HG03097 (cell line): ENCODE data around the gene CERT1.
"Not testable (repeated sequence)": the region's sequence is repeated elsewhere in the genome, so short reads cannot be mapped to it uniquely, and the experiment has no call there.

Experiments used
- ATAC-seq: cut with Tn5 transposase; IDR thresholded peaks from one replicate; pipeline ENCODE4 v1.9.1; 2021; ENCODE audit not compliant: unreplicated experiment, low FRiP score

Gene CERT1, protein sequence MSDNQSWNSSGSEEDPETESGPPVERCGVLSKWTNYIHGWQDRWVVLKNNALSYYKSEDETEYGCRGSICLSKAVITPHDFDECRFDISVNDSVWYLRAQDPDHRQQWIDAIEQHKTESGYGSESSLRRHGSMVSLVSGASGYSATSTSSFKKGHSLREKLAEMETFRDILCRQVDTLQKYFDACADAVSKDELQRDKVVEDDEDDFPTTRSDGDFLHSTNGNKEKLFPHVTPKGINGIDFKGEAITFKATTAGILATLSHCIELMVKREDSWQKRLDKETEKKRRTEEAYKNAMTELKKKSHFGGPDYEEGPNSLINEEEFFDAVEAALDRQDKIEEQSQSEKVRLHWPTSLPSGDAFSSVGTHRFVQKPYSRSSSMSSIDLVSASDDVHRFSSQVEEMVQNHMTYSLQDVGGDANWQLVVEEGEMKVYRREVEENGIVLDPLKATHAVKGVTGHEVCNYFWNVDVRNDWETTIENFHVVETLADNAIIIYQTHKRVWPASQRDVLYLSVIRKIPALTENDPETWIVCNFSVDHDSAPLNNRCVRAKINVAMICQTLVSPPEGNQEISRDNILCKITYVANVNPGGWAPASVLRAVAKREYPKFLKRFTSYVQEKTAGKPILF

DNA sequence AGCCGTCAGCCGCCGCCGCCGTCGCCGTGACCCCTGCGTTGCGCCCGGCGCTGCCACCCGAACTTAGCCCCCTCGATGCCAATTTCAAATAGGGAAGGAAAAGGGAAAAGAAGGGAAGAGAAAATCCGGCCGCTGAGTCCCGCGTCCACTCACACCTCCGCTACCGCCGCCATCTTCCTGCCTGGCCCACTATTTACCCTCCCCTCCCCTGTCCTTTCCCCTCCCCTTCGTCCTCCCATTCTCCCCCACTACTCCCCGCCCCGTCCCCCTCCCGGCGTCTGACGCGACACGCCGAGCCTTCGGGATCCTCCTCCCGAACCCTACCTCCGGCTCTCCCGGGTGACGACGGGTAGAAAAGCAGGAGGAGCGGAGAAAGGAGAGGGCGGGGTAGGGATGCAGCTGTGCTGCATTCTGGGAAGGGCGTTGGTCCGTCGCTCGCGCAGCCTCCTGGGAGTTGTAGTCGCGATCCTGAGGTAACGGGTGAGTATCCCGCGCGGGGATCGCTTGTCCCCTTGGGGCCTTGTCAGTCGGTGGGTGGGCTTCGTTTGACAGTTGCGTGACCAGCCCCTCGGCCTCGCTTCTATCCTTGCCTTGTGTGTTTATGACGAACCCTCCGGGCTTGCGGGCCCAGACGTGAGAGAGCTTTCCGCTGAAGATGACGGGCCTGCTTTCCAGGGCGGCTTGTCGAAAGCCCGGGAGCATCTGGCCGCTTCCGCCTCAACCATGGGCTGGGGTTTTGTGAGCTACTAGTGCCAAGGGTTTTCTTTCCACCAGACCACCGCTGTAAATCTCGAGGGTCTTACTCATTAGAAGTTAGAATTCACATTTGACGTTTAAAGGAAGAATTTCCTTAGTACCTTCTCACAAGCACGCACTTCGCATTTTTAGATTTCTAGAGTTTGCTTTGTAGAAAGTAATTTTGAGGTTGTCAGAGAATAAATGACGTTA, at the start of gene CERT1, which contains the start of gene POLK:
CERT1 (minus strand) TSS at position 195 of the 948 bp plus-strand sequence. CDS start 422 bp downstream, outside the sequence.
POLK (plus strand) TSS at position 457 of the 948 bp plus-strand sequence.
- peak; percentile 92 for ATAC-seq

DNA sequence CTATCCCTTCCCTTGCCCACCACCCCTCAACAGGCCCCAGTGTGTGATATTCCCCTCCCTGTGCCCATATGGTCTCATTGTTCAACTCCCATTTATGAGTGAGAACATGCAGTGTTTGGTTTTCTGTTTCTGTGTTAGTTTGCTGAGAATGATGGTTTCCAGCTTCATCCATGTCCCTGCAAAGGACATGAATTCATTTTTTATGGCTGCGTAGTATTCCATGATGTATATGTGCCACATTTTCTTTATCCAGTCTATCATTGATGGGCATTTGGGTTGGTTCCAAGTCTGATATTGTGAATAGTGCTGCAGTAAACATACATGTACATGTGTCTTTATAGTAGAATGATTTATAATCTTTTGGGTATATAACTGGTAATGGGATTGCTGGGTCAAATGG, 49.2 kb upstream of the CERT1 start:
- not testable (repeated sequence) for ATAC-seq

DNA sequence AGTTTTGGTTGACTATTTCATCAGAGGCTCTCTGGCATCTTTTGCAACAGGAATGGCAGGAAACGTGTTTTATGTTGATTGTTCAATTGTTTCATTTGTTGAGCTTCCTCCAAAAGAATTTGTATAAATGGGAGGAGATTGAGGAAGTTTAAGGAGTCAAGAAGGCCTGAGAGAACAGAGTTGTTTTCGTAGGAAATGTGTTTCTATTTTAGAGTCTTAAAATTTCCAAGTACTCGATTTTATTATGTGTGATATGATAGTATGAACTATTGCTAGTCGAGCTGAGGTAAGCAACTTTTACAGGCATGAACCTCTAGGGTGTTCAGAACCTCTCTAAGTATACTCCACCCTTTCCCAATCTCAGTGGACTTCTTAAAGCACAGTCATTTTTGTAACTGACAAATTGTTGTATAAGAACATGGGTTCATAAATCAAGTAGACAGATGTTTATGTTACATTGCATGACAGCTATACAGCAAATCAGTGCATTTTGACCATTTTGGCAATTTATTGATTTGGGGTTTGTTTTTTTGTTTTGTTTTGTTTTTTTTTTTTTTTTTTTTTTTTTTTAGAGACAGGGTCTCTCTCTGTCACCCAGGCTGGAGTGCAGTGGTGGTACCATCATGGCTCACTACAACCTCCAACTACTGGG, 47.7 kb upstream of the CERT1 start:
- no peak for ATAC-seq

DNA sequence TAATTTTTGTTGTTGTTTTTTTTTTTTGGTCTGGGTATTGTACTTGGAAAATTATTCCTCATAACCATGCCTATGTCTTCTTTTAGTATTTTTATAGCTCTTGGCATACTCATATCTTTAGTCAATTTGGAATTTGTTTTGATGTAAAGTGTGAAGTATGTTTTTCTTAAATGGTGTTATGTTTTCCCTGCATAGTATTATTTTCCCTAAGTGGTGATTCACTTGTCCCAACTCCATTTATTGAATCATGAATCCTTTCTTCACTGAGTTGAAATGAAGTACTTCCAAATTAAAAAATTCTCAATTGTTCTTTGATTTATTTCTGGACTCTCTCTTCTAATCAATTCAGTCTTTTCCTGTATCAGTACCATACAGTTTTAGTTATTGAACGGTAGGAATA, 46.8 kb upstream of the CERT1 start:
- no peak for ATAC-seq

DNA sequence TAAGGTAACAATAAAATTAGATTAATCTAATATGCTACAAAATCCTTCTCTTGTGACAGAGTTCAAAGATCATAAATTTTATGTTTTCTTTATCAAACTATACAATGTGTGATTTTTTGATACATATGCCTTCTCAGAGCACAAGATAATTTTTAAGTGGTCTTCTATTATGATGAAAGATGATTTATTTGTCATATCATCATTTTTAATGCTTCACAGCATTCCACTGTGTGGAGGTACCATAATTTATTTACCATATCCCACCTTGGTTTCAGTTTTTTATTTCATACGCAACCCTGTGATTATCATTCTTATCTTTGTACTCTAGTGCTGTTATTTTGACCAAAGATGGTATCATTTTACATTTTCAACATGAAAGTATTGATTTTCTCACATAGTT, 41.9 kb upstream of the CERT1 start:
- no peak for ATAC-seq

DNA sequence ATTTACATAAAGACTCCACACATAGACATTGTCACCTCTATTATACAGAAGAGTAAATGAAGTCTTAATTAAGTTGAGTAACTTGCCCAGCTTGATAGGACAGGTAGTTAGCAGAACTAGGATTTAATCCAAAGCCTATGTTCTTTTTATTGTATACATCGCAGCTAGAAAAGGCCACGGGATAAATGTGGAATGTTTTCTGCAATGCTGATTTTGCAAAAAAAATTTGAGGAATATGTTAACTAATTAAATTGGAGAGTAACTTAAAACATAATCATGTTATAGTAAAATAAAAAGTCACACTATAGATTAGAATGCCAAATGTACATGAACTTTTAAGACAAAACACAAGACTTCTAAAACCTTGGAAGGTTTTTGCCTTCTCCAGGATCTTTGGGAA, 41.3 kb upstream of the CERT1 start:
- ATAC-seq, result no peak

DNA sequence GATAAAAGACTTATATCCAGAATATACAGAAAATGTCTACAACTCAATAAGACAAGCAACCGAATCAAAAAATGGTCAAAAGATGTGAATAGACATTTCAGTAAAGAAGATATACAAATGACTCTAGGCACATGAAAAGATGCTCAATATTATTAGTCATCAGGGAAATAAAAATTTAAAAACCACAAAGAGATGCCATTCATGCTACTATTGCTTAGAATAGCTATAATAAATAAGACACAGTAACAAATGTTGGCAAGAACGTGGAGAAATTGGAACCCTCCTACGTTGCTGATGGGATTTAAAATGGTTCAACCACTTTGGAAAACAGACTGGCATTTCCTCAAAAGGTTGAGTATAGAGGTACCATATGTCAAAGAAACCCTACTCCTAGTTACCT, 40.0 kb upstream of the CERT1 start:
- no peak for ATAC-seq

DNA sequence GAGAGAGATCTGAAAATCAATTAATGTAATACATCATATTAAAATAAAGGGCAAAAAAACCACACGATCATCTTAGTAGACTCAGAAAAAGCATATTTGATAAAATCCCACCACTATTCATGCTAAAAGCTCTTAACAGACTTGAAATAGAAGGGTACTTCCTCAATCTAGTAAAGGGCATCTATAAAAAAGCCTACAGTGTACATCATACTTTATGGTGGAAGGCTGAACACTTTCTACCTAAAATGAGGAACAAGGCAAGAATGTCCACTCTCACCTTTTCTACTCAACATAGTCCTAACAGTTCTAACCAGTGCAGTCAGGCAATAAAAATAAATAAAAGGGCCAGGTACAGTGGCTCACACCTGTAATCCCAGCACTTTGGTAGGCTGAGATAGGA, 39.2 kb upstream of the CERT1 start:
- ATAC-seq, result no peak

DNA sequence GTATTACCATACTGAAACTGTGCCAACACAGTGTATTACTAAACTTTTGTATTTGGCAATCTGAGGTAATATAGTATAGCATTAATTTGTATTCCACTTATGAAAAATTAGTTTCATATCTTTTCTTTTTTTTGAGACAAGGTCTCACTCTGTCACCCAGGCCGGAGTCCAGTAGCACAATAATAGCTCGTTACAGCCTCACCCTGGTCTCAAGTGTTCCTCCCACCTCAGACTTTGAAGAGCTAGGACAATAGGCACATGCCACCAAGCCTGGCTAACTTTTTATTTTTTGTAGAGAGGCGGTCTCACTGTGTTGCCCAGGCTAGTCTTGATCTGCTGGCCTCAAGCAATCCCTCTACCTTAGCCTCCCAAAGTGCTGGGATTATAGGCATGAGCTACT, 36.4 kb upstream of the CERT1 start:
- no peak for ATAC-seq

DNA sequence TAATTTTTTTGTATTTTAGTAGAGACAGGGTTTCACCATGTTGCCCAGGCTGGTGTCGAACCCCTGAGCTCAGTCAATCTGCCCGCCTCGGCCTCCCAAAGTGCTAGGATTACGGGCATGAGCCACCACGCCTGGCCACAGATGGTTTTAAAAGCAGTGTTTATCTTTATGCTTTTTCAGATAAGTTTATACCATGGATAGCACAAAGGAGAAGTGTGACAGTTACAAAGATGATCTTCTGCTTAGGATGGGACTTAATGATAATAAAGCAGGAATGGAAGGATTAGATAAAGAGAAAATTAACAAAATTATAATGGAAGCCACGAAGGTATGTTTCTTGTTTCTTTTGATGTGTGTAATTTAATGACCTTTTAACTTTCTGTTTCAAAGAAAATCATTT, 35.4 kb upstream of the CERT1 start:
- ATAC-seq, result no peak

DNA sequence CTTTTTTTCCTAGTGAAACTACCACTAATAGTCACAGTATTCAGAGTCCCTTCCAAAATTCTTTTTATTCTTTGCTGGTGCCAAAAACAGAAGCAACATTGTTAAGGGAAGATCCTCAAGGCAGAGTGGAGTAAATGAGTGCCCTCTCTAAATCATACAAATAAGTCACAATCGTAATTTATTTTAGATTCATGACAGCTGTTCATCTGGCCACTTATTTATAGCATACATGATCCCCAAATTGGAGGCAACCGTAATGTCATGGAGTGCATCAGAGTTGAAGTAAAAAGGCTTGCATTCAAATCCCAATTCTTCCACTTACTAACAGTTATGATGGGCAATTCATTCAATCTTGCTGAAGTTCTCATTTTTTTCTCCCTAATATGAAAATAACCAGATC, 33.7 kb upstream of the CERT1 start:
- ATAC-seq, result no peak

DNA sequence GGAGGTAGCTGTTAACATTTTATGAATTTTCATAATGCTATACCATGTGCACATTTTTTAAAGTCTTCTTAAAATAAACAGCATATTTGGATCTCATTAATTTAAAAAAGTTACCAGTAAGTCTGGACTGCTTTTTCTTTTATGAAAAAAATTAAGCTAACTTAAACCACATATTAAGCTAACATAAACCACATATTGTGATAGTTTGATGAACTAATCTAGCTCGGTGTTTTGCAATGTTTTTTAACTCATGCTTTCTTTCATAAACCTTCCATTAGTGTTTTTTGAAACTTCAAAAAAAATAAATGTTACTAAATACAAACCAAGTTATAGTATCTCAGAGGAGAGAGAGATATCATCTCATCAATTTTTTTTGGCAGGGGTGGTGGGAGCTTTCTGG, 26.8 kb upstream of the CERT1 start:
- no peak for ATAC-seq

DNA sequence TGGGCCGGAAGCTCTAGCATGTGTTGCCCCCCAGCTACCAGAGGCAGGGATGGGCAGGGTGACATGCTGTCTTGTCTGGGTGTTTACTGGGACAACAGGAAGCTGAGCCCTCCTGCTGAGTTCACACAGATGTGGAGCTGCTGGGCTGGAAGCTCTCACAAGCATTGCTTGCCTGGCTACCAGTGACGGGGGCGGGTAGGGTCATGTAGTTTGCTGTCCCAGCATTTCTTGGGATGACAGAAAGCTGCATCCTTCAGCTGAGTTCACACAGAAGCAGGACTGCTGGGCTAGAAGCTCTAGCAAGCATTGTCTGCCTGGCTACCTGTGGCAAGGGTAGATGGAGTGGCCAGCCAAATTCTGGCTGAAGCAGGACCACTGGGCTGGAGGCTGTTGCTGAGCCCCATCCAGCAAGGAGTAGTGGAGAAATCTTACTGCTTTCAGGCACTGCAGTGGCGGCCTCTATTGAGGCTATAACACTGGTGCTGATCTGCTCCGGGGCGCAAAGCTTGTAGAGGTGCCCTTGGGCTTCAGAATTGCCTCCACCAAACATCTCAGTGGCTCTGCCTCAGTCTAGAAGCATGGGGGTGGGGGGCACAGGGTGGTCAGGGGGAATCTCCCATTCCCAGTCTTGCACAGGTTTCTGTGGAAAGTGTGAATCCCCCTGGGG, 25.4 kb upstream of the CERT1 start:
- no peak for ATAC-seq

DNA sequence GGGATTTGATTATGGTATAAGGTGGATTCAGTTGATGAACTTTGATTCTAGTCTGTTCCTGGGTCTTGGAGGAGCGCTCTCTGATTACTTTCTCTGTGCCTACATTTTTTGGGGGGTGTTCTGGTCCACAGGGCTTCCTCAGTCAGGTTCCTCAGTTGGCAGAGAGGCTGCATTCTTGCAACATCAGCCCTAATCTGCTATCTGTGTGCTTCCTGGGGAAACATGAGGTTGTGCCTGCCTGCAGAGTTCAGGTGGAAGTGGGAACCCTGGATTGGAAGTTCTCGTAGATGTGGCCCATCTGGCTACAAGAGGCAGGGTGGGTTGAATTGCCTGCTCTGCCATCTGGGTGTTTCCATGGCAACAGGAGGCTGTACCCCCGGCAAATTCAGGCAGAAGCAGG, 24.7 kb upstream of the CERT1 start:
- ATAC-seq, result no peak

DNA sequence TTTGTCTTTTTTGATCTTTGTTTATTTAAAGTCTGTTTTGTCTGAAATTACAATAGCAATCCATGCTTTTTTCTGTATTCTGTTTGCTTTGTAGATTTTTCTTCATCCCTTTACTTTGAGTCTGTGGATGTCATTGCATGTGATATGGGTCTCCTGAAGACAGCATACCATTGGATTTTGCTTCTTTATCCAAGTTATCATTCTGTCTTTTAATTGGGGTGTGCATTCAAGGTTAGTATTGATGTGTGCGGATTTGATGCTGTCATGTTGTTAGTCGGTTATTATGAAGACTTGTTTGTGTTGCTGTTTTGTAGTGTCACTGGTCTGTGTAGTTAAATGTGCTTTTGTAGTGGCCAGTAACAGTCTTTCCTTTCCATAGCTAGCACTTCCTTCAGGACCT, 23.3 kb upstream of the CERT1 start:
- no peak for ATAC-seq

DNA sequence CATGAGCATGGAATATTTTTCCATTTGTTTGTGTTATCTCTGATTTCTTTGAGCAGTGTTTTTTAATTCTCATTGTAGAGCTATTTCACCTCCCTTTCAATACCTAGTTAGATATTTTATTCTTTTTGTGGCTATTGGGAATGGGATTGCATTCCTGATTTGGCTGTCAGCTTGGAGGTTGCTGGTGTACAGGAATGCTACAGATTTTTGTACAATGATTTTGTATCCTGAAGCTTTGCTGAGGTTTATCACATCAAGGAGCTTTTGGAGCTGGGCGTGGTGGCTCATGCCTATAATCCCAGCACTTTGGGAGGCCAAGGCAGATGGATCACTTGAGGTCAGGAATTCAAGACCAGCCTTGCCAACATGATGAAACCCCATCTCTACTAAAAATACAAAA, 22.3 kb upstream of the CERT1 start:
- not testable (repeated sequence) for ATAC-seq

DNA sequence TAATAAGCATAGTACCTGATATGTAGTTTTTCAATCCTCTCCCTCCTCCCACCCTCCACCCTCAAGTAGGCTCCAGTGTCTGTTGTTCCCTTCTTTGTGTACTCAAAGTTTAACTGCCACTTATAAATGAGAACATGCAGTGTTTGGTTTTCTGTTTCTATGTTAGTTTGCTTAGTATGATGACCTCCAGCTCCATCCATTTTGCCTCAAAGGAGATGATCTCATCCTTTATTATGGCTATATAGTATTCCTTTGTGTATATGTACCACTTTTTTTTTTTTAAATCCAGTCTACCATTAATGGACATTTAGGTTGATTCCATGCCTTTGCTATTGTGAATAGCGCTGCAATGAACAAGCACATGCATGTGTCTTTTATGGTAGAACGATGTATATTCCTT, 20.8 kb upstream of the CERT1 start:
- no peak for ATAC-seq

DNA sequence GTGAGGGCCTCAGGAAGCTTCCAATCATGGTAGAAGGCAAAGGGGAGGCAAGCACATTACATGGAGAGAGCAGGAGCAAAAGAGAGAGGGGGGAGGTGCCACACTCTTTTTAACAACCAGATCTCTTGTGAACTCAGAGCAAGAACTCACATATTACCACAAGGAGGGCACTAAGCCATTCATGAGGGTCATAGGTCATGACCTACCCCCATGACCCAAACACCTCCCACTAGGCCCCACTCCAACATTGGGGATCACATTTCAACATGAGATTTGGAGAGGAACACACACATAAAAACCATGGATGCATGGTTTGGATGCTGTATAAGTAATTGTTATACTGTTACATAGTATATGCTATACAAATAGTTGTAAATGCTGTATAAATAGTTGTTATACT, 17.8 kb upstream of the CERT1 start:
- ATAC-seq, result no peak

DNA sequence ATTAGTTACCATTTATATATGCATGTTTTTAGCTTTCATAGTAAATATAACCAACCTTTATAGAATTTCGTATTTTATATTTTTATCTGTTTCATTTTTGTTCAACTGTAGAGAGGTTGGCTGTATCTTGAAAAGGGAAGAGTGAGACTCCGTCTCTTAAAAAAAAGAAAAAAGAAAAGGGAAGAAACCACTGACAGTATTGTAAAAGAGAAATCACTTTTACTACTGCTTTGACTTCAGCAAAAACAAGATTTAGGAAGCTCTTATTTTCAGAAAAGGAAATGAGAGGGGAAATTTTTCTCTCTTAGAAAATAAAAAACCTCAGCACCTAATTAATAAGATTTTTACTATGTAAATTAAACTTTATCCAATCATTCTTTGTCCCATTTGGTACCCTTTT, 14.6 kb upstream of the CERT1 start:
- no peak for ATAC-seq

DNA sequence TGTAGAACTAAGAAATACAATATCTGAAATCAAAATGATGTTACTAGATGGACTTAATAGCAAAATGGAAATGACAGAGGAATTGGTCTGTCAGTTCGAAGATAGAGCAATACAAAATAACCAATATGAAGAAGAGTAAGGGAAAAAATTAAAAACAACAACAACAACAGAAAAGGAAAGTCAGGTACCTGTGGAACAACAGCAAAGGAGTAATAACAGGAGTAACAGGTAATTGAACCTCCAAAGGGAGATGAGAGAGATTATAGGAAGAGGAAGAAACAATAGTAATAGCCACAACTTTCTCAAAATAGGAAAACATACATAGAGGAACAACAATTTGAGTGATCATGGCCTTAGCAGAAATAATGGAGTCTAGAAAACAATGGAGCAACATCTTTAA, 13.9 kb upstream of the CERT1 start:
- ATAC-seq, result no peak
